ENCODE measurements around the gene DLST.

Gene DLST

DNA sequence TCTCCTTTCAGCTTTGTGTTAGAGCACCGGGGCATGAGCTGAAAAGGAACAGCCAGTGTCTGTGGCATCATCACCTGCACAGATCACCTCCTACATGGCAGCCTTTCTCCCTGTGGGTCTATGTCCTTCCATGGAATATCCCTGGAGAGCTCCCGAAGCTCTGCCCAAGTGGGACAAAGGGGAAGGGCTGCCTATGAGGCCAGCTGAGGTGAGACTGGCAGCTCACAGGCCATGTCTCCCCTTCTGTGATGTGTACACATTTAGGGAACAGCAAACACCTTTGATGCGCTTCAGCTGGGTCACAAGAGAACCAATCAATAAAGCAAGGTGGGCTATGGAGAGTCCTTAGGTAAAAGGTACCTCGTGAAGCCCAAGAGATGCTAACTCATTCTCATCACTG is 9.9 kb upstream of the DLST start:
- H3K36me3 ChIP-seq (ENCODE audit: control insufficient read depth, insufficient read depth, low read length): no peaks in the 10 kb centered on the region
- DNase-seq: no peak
- H4K5ac ChIP-seq (ENCODE audit: low read length): no peak overlapping the region
- H3K4me1 ChIP-seq (ENCODE audit: control insufficient read depth, low read depth, low read length): no peaks in the 10 kb centered on the region
- H3K4me2 ChIP-seq (ENCODE audit: low read length): no peak overlapping the region
- H2BK15ac ChIP-seq (replicated peaks; ENCODE audit: low read depth): no peak overlapping the region
- H3K4ac ChIP-seq (ENCODE audit: low read depth, low read length): no peak overlapping the region
- no peak overlapping the region for H3K4me3 ChIP-seq (ENCODE audit: low read length)
- H3K79me2 ChIP-seq (ENCODE audit: control insufficient read depth, insufficient read depth, low read length): no peaks in the 10 kb centered on the region
- no CpG with 5 or more reads among the region's 4 CpGs for whole genome bisulfite sequencing (ENCODE audit: extremely low coverage, insufficient coverage, low lambda C conversion rate)
- H4K8ac ChIP-seq (ENCODE audit: low read depth, low read length): no peak overlapping the region
- H2BK120ac ChIP-seq (ENCODE audit: low read depth, low read length): no peak overlapping the region
- no peak overlapping the region for H3K9ac ChIP-seq (ENCODE audit: low read length)
- no peak overlapping the region for H3K23ac ChIP-seq (ENCODE audit: low read length)
- H3K18ac ChIP-seq (ENCODE audit: low read length): no peak overlapping the region
- no peak overlapping the region for H2BK5ac ChIP-seq (ENCODE audit: low read length)
- H3K27me3 ChIP-seq (ENCODE audit: insufficient read depth, low read length, poor library complexity): no peaks in the 10 kb centered on the region
- H2AK5ac ChIP-seq (ENCODE audit: low read length): no peak overlapping the region
- H3K27ac ChIP-seq (ENCODE audit: low read depth, low read length): no peak overlapping the region
- no peak overlapping the region for H3K56ac ChIP-seq (ENCODE audit: low read length)
- no peaks in the 10 kb centered on the region for H3K79me1 ChIP-seq (ENCODE audit: low read length)

GRCh38 chr14:74875204-74875603 is 6.5 kb upstream of the DLST start:
- H2AK5ac ChIP-seq (ENCODE audit: low read length): no peak overlapping the region
- no peak overlapping the region for H3K18ac ChIP-seq (ENCODE audit: low read length)
- no peak overlapping the region for H3K4me3 ChIP-seq (ENCODE audit: low read length)
- H3K27me3 ChIP-seq (ENCODE audit: insufficient read depth, low read length, poor library complexity): no peaks in the 10 kb centered on the region
- no peak overlapping the region for H3K4me2 ChIP-seq (ENCODE audit: low read length)
- no peak overlapping the region for H2BK5ac ChIP-seq (ENCODE audit: low read length)
- H3K4me1 ChIP-seq (ENCODE audit: control insufficient read depth, low read depth, low read length): no peaks in the 10 kb centered on the region
- no peaks in the 10 kb centered on the region for H3K79me2 ChIP-seq (ENCODE audit: control insufficient read depth, insufficient read depth, low read length)
- DNase-seq: no peak
- no peak overlapping the region for H3K9ac ChIP-seq (ENCODE audit: low read length)
- H4K8ac ChIP-seq (ENCODE audit: low read depth, low read length): no peak overlapping the region
- no CpG with 5 or more reads among the region's 5 CpGs for WGBS (ENCODE audit: extremely low coverage, insufficient coverage, low lambda C conversion rate)
- no peak overlapping the region for H3K27ac ChIP-seq (ENCODE audit: low read depth, low read length)
- H3K79me1 ChIP-seq (ENCODE audit: low read length): no peaks in the 10 kb centered on the region
- no peaks in the 10 kb centered on the region for H3K36me3 ChIP-seq (ENCODE audit: control insufficient read depth, insufficient read depth, low read length)
- no peak overlapping the region for H3K23ac ChIP-seq (ENCODE audit: low read length)
- no peak overlapping the region for H2BK15ac ChIP-seq (replicated peaks; ENCODE audit: low read depth)
- H2BK120ac ChIP-seq (ENCODE audit: low read depth, low read length): no peak overlapping the region
- no peak overlapping the region for H3K4ac ChIP-seq (ENCODE audit: low read depth, low read length)
- no peak overlapping the region for H3K56ac ChIP-seq (ENCODE audit: low read length)
- no peak overlapping the region for H4K5ac ChIP-seq (ENCODE audit: low read length)

DNA sequence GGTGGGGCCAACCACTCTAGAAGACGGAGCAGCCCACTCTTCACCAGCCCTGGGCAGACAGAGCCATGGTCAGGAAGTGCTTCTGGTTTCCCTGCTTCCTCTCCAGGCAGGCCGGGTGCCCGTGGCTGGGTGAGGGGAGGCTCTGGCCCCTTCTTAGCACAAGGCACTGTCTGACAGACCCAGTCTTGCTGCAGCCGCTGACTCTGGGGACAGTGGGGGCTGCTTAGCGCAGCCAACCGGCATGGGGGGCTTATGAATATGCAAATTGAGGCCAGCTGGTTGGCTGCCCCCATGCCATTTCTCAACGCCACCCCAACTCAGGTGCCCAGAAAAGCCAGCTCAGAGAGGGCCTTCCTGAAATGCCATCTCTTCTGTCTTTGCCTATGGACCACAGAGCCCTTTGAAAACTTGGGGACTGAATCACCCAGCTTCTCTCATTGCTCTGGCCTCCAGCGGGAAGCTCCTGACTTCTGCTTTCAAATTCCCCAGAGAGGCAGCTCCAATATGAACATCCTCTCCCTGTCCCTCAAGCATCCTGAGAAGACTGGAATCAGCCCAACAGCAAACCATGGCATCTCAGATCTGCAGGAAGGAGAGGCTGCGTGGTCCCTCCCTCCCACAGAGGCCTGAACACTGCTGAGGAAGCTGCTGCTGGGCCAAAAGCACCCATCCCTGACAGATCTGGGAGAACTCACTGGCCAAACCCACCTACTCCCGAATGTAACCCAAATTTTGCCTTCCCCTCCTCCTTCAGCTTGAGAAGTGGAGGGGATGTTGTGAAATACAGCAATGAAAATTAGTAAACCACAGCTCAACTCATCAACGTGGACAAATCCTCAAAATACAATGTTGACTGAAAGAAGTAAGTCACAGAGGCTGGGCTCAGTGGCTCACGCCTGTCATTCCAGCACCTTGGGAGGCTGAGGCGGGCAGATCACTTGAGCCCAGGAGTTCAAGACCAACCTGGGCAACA is 5.5 kb upstream of the DLST start, which contains the start of gene PROX2:
Gene PROX2, minus strand, starts transcription at position 205 of the 973 bp plus-strand sequence. CDS start 12,311 bp downstream, outside the sequence.
- no peak within 1 kb of the TSS for H2BK5ac ChIP-seq (ENCODE audit: low read length)
- no peak within 1 kb of the TSS for H3K4me3 ChIP-seq (ENCODE audit: low read length)
- no peak within 1 kb of the TSS for H3K56ac ChIP-seq (ENCODE audit: low read length)
- H4K8ac ChIP-seq (ENCODE audit: low read depth, low read length): no peak within 1 kb of the TSS
- H3K23ac ChIP-seq (ENCODE audit: low read length): no peak within 1 kb of the TSS
- H3K18ac ChIP-seq (ENCODE audit: low read length): no peak within 1 kb of the TSS
- H2BK120ac ChIP-seq (ENCODE audit: low read depth, low read length): no peak within 1 kb of the TSS
- no peaks in the 10 kb centered on the region for H3K79me2 ChIP-seq (ENCODE audit: control insufficient read depth, insufficient read depth, low read length)
- no peak within 1 kb of the TSS for H3K4ac ChIP-seq (ENCODE audit: low read depth, low read length)
- H3K36me3 ChIP-seq (ENCODE audit: control insufficient read depth, insufficient read depth, low read length): no peaks in the 10 kb centered on the region
- no peak within 1 kb of the TSS for H2BK15ac ChIP-seq (replicated peaks; ENCODE audit: low read depth)
- H3K4me2 ChIP-seq (ENCODE audit: low read length): no peak within 1 kb of the TSS
- no peaks in the 10 kb centered on the region for H3K4me1 ChIP-seq (ENCODE audit: control insufficient read depth, low read depth, low read length)
- no peak within 1 kb of the TSS for H2AK5ac ChIP-seq (ENCODE audit: low read length)
- H3K9ac ChIP-seq (ENCODE audit: low read length): no peak within 1 kb of the TSS
- no peaks in the 10 kb centered on the region for H3K27me3 ChIP-seq (ENCODE audit: insufficient read depth, low read length, poor library complexity)
- H3K27ac ChIP-seq (ENCODE audit: low read depth, low read length): no peak within 1 kb of the TSS
- DNase-seq: no peak
- H4K5ac ChIP-seq (ENCODE audit: low read length): no peak within 1 kb of the TSS
- WGBS (ENCODE audit: extremely low coverage, insufficient coverage, low lambda C conversion rate): no CpG with 5 or more reads among the region's 13 CpGs
- H3K79me1 ChIP-seq (ENCODE audit: low read length): no peaks in the 10 kb centered on the region

DNA sequence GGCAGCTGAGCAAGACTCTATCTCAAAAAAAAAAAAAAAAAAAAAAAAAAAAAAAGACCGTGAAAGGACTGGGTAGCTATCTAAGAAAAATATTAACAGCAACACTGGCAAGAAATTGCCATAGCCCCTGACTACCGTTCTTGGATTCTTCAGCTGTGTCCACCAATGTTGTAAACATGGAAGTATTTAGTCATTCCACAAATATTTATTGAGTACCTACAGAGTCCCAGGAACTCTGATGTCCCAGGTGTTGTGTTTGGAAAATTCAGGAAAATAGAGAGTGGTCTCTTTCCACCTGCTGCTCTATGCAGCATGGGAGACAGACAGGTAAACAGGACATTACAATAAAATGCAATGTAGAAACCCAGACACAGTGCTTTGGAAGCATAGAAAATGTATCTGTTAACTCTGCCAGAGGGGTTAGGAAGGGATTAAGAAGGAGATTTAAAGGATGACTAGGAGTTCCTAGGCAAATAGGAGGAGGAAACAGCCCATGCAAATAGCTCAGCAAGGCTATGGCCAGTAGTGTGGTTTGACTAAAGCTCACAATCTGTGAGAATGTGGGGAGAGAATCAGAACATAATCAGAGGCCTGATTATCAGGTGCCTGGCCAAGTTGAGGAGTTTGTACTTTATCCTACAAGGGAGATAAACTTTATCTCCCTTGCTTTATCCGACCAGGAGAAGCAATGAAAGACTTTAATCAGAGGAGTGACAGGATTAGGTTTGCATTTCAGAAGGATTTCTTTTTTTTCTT is 2.1 kb upstream of the DLST start:
- Histone ChIP-seq H3K27ac (ENCODE audit: low read depth, low read length) (peak overlapping the region; percentile 39), H3K4me1 (ENCODE audit: control insufficient read depth, low read depth, low read length) (peaks cover 5% of the 10 kb centered on the region), H3K56ac (ENCODE audit: low read length) (no peak overlapping the region), H3K4me2 (ENCODE audit: low read length) (no peak overlapping the region), H2BK5ac (ENCODE audit: low read length) (no peak overlapping the region), H2BK15ac (replicated peaks; ENCODE audit: low read depth) (no peak overlapping the region), H3K79me2 (ENCODE audit: control insufficient read depth, insufficient read depth, low read length) (peaks cover 27% of the 10 kb centered on the region), H4K5ac (ENCODE audit: low read length) (no peak overlapping the region), H3K36me3 (ENCODE audit: control insufficient read depth, insufficient read depth, low read length) (no peaks in the 10 kb centered on the region), H2AK5ac (ENCODE audit: low read length) (no peak overlapping the region), H3K18ac (ENCODE audit: low read length) (no peak overlapping the region), H2BK120ac (ENCODE audit: low read depth, low read length) (no peak overlapping the region), H3K23ac (ENCODE audit: low read length) (no peak overlapping the region), H4K8ac (ENCODE audit: low read depth, low read length) (no peak overlapping the region), H3K4ac (ENCODE audit: low read depth, low read length) (no peak overlapping the region), H3K27me3 (ENCODE audit: insufficient read depth, low read length, poor library complexity) (no peaks in the 10 kb centered on the region), H3K79me1 (ENCODE audit: low read length) (peaks cover 7% of the 10 kb centered on the region), H3K9ac (ENCODE audit: low read length) (no peak overlapping the region), H3K4me3 (ENCODE audit: low read length) (no peak overlapping the region)
- peak; percentile 79 for DNase-seq
- no CpG with 5 or more reads among the region's 3 CpGs for WGBS (ENCODE audit: extremely low coverage, insufficient coverage, low lambda C conversion rate)

DNA sequence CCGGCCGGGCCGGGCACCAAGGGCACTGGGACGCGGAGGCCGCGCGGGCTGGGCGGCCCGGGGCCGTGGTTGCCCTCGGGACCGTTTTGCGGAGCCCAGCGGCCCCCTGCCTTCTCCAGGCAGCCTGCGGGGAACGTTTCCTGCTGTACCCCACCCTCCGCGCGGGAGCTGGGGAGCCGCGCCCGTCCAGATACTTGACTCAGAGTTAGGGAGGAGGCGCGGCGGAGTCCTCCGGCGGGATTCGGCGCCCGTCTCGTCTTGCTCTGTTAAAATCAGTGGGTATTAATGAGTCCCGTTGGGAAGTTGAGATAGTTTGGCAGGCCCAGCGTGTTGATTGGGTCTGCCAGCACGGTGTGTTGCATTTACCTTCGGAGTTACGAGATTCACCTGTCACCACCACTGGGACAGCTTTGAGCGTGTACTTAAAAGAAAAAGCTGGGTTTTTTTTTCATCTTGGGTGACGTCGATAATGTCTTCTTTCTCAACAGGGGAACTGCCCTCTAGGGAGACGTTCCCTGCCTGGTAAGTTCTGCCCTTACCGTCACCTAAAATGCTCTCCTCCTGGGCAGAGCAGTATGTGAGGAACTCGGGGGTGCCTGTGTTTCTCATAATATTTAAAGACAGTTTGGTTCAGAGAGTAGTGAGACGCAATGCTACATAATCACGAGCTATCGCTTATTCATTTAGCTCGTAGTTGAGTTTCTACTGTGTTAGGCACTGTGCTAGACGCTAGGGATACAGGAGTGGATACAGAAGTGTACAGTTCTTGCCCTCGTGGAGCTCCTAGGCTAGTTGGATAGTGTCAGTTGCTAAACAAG is 596 bp downstream of the DLST start:
- H2BK5ac ChIP-seq (ENCODE audit: low read length): peak overlapping the region; percentile 65
- H3K18ac ChIP-seq (ENCODE audit: low read length): peak overlapping the region; percentile 62
- no peak overlapping the region for H4K8ac ChIP-seq (ENCODE audit: low read depth, low read length)
- no CpG with 5 or more reads among the region's 49 CpGs for WGBS (ENCODE audit: extremely low coverage, insufficient coverage, low lambda C conversion rate)
- H2BK120ac ChIP-seq (ENCODE audit: low read depth, low read length): no peak overlapping the region
- H3K4me3 ChIP-seq (ENCODE audit: low read length): peak overlapping the region; percentile 96
- no peaks in the 10 kb centered on the region for H3K36me3 ChIP-seq (ENCODE audit: control insufficient read depth, insufficient read depth, low read length)
- peak overlapping the region; percentile 99 for H3K4me2 ChIP-seq (ENCODE audit: low read length)
- H4K5ac ChIP-seq (ENCODE audit: low read length): no peak overlapping the region
- peaks cover 10% of the 10 kb centered on the region for H3K79me1 ChIP-seq (ENCODE audit: low read length)
- H3K4me1 ChIP-seq (ENCODE audit: control insufficient read depth, low read depth, low read length): peaks cover 10% of the 10 kb centered on the region
- H3K23ac ChIP-seq (ENCODE audit: low read length): no peak overlapping the region
- DNase-seq: peak; percentile 51
- H2BK15ac ChIP-seq (replicated peaks; ENCODE audit: low read depth): no peak overlapping the region
- peak overlapping the region; percentile 97 for H3K56ac ChIP-seq (ENCODE audit: low read length)
- H3K9ac ChIP-seq (ENCODE audit: low read length): peak overlapping the region; percentile 97
- no peaks in the 10 kb centered on the region for H3K27me3 ChIP-seq (ENCODE audit: insufficient read depth, low read length, poor library complexity)
- H3K79me2 ChIP-seq (ENCODE audit: control insufficient read depth, insufficient read depth, low read length): peaks cover 49% of the 10 kb centered on the region
- H3K27ac ChIP-seq (ENCODE audit: low read depth, low read length): peak overlapping the region; percentile 76
- H2AK5ac ChIP-seq (ENCODE audit: low read length): no peak overlapping the region
- H3K4ac ChIP-seq (ENCODE audit: low read depth, low read length): peak overlapping the region; percentile 60

Measured in mesendoderm (in vitro differentiated cells).